ENCODE data around the gene KCTD16. TPM values are rescaled to one million over a fixed set of nuclear protein-coding genes. Genes with fewer than 3 reads are reported as not detected.

KCTD16 gene
- total RNA-seq, 1 experiment from 2014 or later, result 0.29 TPM

DNA sequence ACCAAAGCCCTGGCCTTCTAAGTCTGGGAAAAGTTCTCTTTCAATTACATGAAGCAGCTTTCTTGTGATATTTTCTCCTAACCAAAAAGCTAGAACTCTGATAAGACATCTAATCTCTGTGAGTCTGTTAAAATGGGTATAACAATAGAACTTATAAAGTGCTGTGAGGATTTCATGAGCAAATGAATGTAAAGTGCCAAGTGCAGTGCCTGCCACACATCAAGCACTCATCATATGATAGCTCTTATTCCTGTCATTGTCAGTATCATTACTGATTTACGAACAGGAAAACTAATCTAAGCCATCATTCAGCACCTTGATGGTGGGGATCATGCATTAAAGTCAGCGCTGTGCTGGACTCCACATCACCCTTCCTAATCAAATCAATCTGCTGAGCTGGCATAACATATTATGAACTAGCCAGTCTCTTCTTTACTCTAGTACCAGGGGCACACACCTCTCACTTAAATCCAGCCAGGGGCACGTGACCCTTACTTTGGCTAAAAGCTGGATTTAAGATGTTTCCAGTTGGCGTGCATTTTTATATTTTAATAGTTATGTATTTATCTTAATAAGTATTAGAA is 37.5 kb upstream of the KCTD16 start:
- BruUV-seq (replicated peaks), result no TSS peak
- ChIA-PET CTCF (interaction anchor here (1.7 kb wide), 1 partner anchor 9 kb away, joined by 3 read pairs; no protein-coding TSS in a partner anchor), POLR2A (no interaction called here)
- no peak overlapping the region for H3K4me3 Mint-ChIP-seq (ENCODE audit: unreplicated experiment)
- TF ChIP-seq, protein P1, sequence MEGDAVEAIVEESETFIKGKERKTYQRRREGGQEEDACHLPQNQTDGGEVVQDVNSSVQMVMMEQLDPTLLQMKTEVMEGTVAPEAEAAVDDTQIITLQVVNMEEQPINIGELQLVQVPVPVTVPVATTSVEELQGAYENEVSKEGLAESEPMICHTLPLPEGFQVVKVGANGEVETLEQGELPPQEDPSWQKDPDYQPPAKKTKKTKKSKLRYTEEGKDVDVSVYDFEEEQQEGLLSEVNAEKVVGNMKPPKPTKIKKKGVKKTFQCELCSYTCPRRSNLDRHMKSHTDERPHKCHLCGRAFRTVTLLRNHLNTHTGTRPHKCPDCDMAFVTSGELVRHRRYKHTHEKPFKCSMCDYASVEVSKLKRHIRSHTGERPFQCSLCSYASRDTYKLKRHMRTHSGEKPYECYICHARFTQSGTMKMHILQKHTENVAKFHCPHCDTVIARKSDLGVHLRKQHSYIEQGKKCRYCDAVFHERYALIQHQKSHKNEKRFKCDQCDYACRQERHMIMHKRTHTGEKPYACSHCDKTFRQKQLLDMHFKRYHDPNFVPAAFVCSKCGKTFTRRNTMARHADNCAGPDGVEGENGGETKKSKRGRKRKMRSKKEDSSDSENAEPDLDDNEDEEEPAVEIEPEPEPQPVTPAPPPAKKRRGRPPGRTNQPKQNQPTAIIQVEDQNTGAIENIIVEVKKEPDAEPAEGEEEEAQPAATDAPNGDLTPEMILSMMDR (IDR thresholded peaks at IDR 0.05; ENCODE audit: insufficient read depth in 1 of 2, low read depth in 1 of 2, low read length in 1 of 2, severe bottlenecking in 1 of 2, unreplicated experiment in 1 of 2), result no peak
- no peaks in the 10 kb centered on the region for H3K9me3 ChIP-seq
- H3K27me3 ChIP-seq (replicated peaks; ENCODE audit: control insufficient read depth, insufficient read depth, low read length), result no peaks in the 10 kb centered on the region; the same call in none of the 2 replicates
- H3K27ac Mint-ChIP-seq (ENCODE audit: unreplicated experiment), result no peak overlapping the region
- no peaks in the 10 kb centered on the region for H3K4me1 ChIP-seq
- H3K4me1 Mint-ChIP-seq (ENCODE audit: low read depth, unreplicated experiment), result no peaks in the 10 kb centered on the region
- intact Hi-C loops (cut with micrococcal nuclease; ENCODE audit: unreplicated experiment), result loop anchor here (10.0 kb wide), 1 partner anchor 178 kb away; no protein-coding TSS in a partner anchor
- peaks cover 23% of the 10 kb centered on the region for H3K27me3 Mint-ChIP-seq (ENCODE audit: insufficient read depth, unreplicated experiment)
- DNase-seq, result no peak
- H3K36me3 Mint-ChIP-seq (ENCODE audit: insufficient read depth, unreplicated experiment), result no peaks in the 10 kb centered on the region
- H3K4me3 ChIP-seq (ENCODE audit: low read depth, low read length), result no peak overlapping the region
- no peaks in the 10 kb centered on the region for H3K36me3 ChIP-seq (ENCODE audit: control insufficient read depth, insufficient read depth, low read length)
- H3K9me3 Mint-ChIP-seq (ENCODE audit: unreplicated experiment), result no peaks in the 10 kb centered on the region

DNA sequence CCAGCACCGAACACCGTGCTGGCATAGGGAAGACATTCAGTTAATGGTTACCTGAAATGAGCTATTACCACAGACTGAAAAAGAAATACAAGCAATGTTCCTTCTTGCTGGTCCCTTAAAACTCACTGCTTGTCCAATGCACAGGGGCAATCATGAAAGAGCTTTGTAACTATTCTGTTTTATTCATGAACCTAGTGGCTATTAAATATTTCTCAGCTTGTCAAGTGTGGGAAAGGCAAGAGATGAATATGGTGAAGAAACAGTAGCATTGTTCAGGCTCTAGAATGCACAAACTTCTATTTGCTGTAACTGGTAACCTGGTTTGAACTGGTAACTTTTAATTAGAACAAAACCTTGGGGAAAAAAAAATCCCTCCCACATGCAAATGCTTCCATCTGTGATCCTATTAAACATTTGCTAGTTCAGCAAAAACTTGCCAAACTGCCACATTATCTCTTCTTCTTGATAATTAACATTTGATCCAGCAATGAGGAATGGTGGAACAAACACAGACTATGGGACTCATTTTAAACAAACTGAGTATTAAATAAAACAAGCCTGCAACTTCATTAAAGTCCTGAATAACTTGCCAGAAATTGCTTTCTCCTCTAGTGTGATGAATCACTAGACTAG is 36.4 kb upstream of the KCTD16 start:
- TF ChIP-seq, protein P1 (IDR thresholded peaks at IDR 0.05; ENCODE audit: insufficient read depth in 1 of 2, low read depth in 1 of 2, low read length in 1 of 2, severe bottlenecking in 1 of 2, unreplicated experiment in 1 of 2), result no peak
- BruUV-seq (replicated peaks), result no TSS peak
- Histone ChIP-seq H3K36me3 (ENCODE audit: control insufficient read depth, insufficient read depth, low read length) (no peaks in the 10 kb centered on the region), H3K9me3 (no peaks in the 10 kb centered on the region), H3K4me3 (ENCODE audit: low read depth, low read length) (no peak overlapping the region), H3K27me3 (replicated peaks; ENCODE audit: control insufficient read depth, insufficient read depth, low read length) (no peaks in the 10 kb centered on the region; the same call in 1 of the 2 replicates), H3K4me1 (no peaks in the 10 kb centered on the region)
- DNase-seq, result no peak
- Mint-ChIP-seq H3K4me3 (ENCODE audit: unreplicated experiment) (no peak overlapping the region), H3K9me3 (ENCODE audit: unreplicated experiment) (no peaks in the 10 kb centered on the region), H3K27ac (ENCODE audit: unreplicated experiment) (no peak overlapping the region), H3K27me3 (ENCODE audit: insufficient read depth, unreplicated experiment) (peaks cover 23% of the 10 kb centered on the region), H3K4me1 (ENCODE audit: low read depth, unreplicated experiment) (no peaks in the 10 kb centered on the region), H3K36me3 (ENCODE audit: insufficient read depth, unreplicated experiment) (no peaks in the 10 kb centered on the region)
- intact Hi-C loops (cut with micrococcal nuclease; ENCODE audit: unreplicated experiment), result loop anchor here (10.0 kb wide), 1 partner anchor 180 kb away; no protein-coding TSS in a partner anchor
- CTCF ChIA-PET, result interaction anchor here (1.7 kb wide), 1 partner anchor 8 kb away, joined by 3 read pairs; no protein-coding TSS in a partner anchor
- POLR2A ChIA-PET, result no interaction called here

DNA sequence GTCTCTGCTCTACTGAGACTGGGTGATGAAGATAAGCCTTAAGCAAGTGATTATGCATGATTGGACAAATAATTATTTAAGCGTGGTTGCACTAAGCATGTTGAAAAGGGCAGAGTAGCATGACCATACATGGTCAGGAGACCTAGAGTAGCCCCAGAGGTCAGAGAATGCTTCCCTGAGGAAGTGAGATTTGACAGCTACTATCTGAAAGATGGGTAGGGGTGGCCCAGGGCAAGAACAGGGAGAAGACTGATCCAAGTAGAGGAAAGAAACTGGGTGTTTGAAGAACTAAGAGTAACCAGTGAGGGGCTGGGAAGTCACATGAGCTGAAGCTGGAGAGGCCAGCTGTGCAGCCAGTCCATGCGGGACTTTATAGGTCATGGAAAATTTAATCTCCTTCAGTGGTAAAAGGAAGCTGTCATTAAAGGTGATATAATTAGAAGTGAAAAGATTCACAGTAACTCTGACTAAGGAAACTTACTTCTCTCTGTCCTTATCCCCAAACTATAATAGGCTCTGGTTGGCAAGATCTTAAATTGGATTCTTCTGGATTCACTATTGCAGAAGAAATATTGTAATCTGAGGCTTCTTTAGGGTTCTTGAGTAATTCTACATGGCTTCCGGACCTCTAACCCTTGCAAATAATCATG is 35.4 kb upstream of the KCTD16 start:
- POLR2A ChIA-PET, result no interaction called here
- Histone ChIP-seq H3K27me3 (replicated peaks; ENCODE audit: control insufficient read depth, insufficient read depth, low read length) (no peaks in the 10 kb centered on the region; the same call in 1 of the 2 replicates), H3K9me3 (no peaks in the 10 kb centered on the region), H3K4me1 (no peaks in the 10 kb centered on the region), H3K36me3 (ENCODE audit: control insufficient read depth, insufficient read depth, low read length) (no peaks in the 10 kb centered on the region), H3K4me3 (ENCODE audit: low read depth, low read length) (no peak overlapping the region)
- no peak overlapping the region for H3K4me3 Mint-ChIP-seq (ENCODE audit: unreplicated experiment)
- no peaks in the 10 kb centered on the region for H3K9me3 Mint-ChIP-seq (ENCODE audit: unreplicated experiment)
- H3K27ac Mint-ChIP-seq (ENCODE audit: unreplicated experiment), result no peak overlapping the region
- BruUV-seq (replicated peaks), result no TSS peak
- H3K36me3 Mint-ChIP-seq (ENCODE audit: insufficient read depth, unreplicated experiment), result no peaks in the 10 kb centered on the region
- TF ChIP-seq, protein P1 (IDR thresholded peaks at IDR 0.05; ENCODE audit: insufficient read depth in 1 of 2, low read depth in 1 of 2, low read length in 1 of 2, severe bottlenecking in 1 of 2, unreplicated experiment in 1 of 2), result no peak
- CTCF ChIA-PET, result no interaction called here
- no peak for DNase-seq
- peaks cover 18% of the 10 kb centered on the region for H3K27me3 Mint-ChIP-seq (ENCODE audit: insufficient read depth, unreplicated experiment)
- intact Hi-C loops (cut with micrococcal nuclease; ENCODE audit: unreplicated experiment), result loop anchor here (10.0 kb wide), 1 partner anchor 180 kb away; no protein-coding TSS in a partner anchor
- H3K4me1 Mint-ChIP-seq (ENCODE audit: low read depth, unreplicated experiment), result no peaks in the 10 kb centered on the region
